ENCODE results near the gene PPP1R18.
"Not testable (repeated sequence)": the region's sequence is repeated elsewhere in the genome, so short reads cannot be mapped to it uniquely, and the experiment has no call there.

PPP1R18 gene

GRCh38 chr6:30719791-30720737, 33.6 kb upstream of the PPP1R18 start, which contains the start of gene TUBB:
TUBB (plus strand) TSS chr6:30720352; CDS start chr6:30720507, 155 bp downstream.
- DNase-seq (ENCODE audit: extremely low read depth in 1 of 2, low read depth in 1 of 2): peak; percentile 84 to 92

DNA sequence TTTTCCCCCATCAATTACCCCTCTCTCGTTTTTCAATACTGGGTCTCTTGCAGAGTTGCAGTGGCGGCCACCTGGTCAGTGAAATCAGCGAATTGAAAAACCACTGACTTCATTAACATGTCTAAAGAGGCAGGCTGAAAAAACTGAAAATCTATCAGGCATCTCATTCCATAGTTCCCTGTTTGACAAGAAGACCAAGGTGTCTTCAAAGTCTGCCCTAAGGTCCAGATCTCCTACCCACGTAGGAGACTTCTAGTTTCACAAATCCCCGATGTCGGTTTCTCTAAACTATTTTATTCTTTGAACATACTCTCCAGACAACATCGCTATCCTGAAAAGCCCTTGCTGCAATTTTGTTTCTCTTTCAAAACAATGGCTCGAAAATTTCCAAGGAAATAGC, 32.9 kb upstream of the PPP1R18 start:
- no peak for DNase-seq (ENCODE audit: extremely low read depth in 1 of 2, low read depth in 1 of 2)

- DNase-seq (ENCODE audit: extremely low read depth in 1 of 2, low read depth in 1 of 2): not testable (repeated sequence)
Observed at GRCh38 chr6:30717845-30718720, 31.6 kb upstream of the PPP1R18 start.

- DNase-seq (ENCODE audit: extremely low read depth in 1 of 2, low read depth in 1 of 2): peak; percentile 95 to 98
Observed at GRCh38 chr6:30717129-30717844, 30.8 kb upstream of the PPP1R18 start, which contains the start of gene MDC1. MDC1 (minus strand) TSS chr6:30717281; CDS start chr6:30715175, 2,106 bp downstream.

DNA sequence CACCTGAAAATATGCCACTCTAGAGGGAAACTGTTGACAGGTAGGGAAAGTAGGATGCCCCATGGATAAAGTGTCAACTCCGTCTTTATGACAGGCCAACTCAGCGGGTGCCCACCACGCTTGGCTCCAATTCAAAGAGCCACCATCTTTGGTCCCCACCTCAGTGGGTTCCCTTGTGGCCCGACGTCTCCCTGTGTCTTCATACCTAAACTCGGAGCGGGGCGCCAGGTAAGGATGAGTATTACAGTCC, 30.4 kb upstream of the PPP1R18 start:
- DNase-seq (ENCODE audit: extremely low read depth in 1 of 2, low read depth in 1 of 2): no peak

GRCh38 chr6:30714263-30714662, 27.8 kb upstream of the PPP1R18 start:
- no peak for DNase-seq (ENCODE audit: extremely low read depth in 1 of 2, low read depth in 1 of 2)

- DNase-seq (ENCODE audit: extremely low read depth in 1 of 2, low read depth in 1 of 2): no peak
Observed at GRCh38 chr6:30712441-30712945, 26.0 kb upstream of the PPP1R18 start.

- DNase-seq (ENCODE audit: extremely low read depth in 1 of 2, low read depth in 1 of 2): no peak
Observed at GRCh38 chr6:30711758-30712380, 25.4 kb upstream of the PPP1R18 start.

DNA sequence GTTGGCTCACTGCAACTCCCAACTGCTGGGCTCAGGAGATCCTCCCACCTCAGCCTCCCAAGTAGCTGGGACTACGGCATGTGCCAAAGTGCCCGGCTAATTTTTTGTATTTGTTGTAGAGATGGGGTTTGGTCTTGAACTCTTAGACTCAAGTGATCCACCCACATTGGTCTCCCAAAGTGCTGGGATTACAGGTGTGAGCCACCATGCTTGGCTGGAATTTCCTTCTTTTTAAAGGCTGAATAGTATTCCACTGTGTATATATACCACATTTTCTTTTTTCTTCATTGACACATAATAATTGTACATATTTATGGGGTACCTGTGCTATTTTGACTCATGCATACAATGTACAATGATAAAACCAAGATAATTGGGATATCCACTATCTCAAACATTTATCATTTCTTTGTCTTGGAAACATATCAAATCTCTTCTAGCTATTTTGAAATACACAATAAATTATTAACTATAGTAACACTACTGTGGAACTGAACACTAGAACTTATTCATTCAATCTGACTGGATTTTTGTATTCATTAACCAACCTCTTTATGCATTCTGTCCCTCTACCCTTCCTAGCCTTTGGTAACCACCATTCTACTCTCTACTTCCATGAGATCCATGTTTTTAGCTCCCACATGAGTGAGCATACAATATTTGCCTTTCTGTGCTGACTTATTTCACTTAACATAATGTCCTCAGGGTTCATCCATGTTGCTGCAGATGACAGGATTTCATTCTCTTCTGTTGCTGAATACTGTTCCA, 22.8 kb upstream of the PPP1R18 start:
- no peak for DNase-seq (ENCODE audit: extremely low read depth in 1 of 2, low read depth in 1 of 2)

DNA sequence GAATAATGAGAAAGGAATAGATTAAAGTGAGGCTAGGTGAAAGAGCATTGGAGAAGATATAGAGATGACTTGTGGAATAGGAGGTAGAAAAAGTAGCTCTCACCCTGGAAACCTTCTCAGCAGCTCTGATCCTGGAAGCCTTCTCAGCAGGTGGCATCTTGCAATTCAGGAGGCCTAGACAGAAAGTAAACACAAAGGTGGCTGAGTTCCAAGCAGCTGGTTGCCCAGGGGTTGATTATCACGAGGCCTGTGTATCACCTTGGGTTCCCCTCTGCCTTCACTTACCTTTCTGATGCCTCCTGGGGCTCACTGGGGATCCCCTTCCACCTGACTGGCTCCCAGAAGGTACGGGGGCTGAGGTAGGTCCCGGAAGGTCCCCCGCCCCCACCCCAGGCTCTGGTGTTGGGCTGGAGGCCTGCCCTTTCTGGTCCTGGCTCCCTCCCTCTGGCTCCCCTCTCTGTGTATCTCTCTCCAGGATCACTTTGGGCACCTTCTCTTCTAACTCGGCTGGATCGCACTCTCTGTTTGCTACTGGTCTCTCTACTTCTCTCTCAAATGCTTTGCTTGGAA, 20.9 kb upstream of the PPP1R18 start:
- no peak for DNase-seq (ENCODE audit: extremely low read depth in 1 of 2, low read depth in 1 of 2)

DNA sequence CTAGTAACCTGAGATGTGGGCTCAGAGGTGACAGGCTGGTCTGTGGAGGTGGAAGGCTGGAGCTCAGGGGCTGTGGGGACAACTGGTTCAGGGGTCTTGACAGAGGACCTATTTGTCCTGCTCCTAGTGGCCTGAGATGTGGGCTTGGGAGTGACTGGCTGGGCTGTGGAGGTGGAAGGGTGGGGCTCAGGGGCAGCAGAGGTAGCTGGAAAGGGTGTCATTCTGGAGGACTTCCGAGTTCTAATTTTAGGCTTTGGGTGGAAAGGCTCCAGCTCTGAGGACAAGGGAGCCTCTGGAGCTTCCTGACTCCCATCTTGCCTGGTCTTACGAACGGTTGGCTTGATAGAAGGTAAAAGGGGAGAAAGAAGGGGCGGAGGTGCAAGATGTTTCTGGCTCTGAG, 19.2 kb upstream of the PPP1R18 start:
- DNase-seq (ENCODE audit: extremely low read depth in 1 of 2, low read depth in 1 of 2): no peak

GRCh38 chr6:30703821-30704220, 17.4 kb upstream of the PPP1R18 start:
- no peak for DNase-seq (ENCODE audit: extremely low read depth in 1 of 2, low read depth in 1 of 2)

DNA sequence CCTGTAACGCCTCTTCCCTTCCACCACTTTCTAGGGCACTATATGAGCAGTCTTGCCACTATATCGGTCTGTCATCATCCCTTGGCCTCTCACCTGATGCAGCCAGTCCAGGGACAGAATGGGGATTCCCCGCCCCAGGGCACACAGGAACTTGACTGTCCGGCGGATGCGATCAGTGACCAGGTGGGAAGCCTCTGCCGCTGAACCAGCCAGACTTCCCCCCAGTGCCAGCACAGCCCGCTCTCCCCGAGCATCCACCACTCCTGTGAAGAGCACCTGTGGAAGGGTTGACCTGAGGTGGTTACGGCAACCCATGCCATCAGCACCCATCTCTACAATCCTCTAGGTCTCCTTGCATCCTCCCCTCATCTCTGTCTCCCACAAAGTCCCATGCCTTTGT, 16.6 kb upstream of the PPP1R18 start:
- no peak for DNase-seq (ENCODE audit: extremely low read depth in 1 of 2, low read depth in 1 of 2)

- no peak for DNase-seq (ENCODE audit: extremely low read depth in 1 of 2, low read depth in 1 of 2)
Observed at GRCh38 chr6:30700340-30700739, 13.9 kb upstream of the PPP1R18 start.

DNA sequence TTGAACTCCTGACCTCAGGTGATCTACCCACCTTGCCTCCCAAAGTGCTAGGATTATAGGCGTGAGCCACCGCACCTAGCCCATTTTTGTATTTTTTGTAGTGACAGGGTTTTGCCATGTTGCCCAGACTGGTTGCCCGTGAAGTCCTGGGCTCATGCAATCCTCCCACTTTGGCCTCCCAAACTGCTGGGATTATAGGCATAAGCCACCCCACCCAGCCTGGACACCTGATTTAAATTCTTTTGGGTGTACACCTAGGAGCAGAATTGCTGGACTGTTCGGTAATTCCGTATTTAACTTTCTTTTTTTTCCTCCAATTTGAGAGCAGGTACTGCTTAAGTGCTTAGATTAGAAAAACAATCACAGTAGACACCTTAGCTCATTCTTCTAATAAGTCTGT, 10.0 kb upstream of the PPP1R18 start:
- no peak for DNase-seq (ENCODE audit: extremely low read depth in 1 of 2, low read depth in 1 of 2)

- DNase-seq (ENCODE audit: extremely low read depth in 1 of 2, low read depth in 1 of 2): no peak
Observed at GRCh38 chr6:30691208-30691847, 4.9 kb upstream of the PPP1R18 start.

DNA sequence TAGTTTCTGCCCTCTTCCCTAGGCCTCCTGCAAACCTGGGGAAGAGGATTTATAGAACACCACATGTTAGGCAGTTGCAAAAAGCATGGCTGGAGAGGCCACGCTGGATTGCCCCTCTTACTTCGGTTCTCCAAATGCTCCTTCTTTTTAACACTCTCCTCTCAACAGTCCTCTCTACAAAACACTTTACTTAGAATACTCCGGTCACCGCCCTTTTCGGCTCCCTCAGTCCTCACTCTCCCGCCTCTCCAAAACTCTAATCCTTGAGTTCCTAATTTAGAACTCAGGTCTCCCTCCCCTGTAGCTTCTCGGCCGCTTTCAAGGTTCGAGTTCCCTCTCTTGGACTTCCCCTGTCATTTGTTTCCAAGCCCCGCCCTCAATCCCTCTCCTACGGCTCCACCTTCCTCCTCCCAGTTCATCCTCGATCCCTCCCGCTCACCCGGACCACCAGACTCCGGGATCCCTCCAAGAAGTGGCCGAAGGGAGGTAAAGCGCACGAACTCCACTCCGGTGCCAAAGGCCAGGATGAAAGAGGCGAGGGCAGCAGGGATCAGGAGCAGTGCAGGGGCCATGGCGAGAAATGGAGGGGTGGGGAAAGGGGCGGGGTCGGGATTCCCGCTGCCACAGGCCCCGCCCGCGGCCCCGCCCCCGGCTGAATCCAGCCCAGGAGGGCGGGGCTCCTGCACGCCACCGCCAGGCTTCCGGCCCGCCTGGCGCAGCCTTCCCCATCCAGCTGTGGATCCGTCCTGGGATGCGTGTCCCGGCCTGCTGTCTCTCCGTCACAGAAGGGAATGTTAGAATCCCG, 4.2 kb upstream of the PPP1R18 start, which contains the start of gene NRM:
Gene NRM (minus strand): TSS at position 582 of the 805 bp plus-strand sequence. CDS start 10 bp downstream, at position 572.
- DNase-seq (ENCODE audit: extremely low read depth in 1 of 2, low read depth in 1 of 2): peak in 1 of 2 donors; percentile 55

DNA sequence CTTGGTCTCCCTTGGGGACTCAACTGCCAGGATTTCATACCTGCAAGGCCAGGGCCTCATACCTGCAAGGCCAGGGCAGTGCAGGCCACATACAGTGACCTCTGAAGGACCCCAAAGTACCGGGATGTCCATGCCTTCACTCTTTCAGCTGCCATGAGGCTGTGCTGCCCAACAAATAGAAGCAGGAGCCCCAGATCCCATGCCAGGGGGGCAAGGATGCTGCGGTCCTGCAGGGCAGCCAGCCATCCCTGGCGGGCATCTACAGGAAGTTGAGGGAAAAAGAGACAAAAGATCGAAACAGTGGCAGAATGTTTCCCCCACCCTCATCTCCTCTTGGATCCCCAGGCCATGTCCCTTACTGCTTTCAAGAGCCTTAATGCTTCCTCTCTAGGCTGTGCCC, 3.5 kb upstream of the PPP1R18 start:
- no peak for DNase-seq (ENCODE audit: extremely low read depth in 1 of 2, low read depth in 1 of 2)
